ENCODE data around the gene GPRIN1.

GPRIN1 gene

DNA sequence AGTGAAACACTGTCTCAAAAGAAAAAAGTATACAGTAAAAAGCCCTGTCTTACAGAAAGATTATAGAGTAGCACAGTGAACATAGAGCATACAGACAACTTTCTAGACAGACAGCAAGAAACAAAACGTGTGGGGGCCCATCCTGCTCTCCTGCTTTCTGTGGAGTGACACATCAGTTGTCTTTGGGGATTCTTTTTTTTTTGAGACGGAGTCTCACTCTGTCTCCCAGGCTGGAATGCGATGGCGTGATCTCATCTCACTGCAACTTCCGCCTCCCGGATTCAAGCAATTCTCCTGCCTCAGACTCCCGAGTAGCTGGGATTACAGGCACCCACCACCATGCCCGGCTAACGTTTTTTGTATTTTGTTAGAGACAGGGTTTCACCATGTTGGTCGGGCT is 46.0 kb downstream of the GPRIN1 start:
- DNase-seq (ENCODE audit: low spot score), result no peak
- TF ChIP-seq, protein P1, sequence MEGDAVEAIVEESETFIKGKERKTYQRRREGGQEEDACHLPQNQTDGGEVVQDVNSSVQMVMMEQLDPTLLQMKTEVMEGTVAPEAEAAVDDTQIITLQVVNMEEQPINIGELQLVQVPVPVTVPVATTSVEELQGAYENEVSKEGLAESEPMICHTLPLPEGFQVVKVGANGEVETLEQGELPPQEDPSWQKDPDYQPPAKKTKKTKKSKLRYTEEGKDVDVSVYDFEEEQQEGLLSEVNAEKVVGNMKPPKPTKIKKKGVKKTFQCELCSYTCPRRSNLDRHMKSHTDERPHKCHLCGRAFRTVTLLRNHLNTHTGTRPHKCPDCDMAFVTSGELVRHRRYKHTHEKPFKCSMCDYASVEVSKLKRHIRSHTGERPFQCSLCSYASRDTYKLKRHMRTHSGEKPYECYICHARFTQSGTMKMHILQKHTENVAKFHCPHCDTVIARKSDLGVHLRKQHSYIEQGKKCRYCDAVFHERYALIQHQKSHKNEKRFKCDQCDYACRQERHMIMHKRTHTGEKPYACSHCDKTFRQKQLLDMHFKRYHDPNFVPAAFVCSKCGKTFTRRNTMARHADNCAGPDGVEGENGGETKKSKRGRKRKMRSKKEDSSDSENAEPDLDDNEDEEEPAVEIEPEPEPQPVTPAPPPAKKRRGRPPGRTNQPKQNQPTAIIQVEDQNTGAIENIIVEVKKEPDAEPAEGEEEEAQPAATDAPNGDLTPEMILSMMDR (IDR thresholded peaks at IDR 0.05; ENCODE audit: extremely low read depth, missing control alignments), result no peak

DNA sequence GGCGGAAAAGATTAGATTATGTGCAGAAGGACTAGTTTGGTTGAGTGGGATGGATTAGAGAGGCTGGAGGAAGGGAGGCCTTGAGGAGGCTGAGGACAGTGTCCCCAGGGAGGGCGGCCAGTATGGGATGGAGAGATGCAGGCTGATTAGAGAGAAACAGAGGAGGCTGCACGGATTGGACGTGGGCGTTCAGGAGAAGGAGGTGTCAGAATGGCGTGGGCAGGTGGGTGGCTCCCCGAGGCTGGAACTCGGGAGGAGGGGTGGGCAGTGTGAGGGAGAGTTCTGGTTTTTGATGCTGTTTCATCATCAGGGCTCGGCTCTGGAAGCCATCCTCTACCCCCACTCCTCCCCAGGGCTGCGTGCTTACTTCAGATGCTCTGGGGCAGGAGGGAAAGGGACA is 47.8 kb downstream of the GPRIN1 start:
- TF ChIP-seq, protein P1 (IDR thresholded peaks at IDR 0.05; ENCODE audit: extremely low read depth, missing control alignments), result no peak
- no peak for DNase-seq (ENCODE audit: low spot score)

DNA sequence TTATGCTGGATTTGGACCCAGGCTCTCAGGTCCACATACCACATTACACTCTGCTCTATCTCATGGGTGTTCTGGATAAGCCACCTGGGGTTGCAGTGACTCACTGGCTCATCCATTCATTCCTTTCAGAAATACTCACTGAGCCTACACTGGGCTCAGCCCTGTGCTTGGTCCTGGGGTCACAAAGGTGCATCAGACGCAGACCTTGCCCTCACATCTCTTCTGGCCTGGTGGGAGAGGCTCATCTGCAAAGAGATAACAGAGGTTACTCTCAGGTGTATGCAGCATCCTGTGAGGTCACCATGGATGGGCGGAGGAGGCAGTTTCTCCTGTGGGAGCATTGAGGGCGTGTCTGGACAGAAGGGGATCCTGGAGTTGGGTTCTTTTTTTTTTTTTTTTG is 48.7 kb downstream of the GPRIN1 start:
- DNase-seq (ENCODE audit: low spot score), result no peak
- TF ChIP-seq, protein P1 (IDR thresholded peaks at IDR 0.05; ENCODE audit: extremely low read depth, missing control alignments), result no peak

DNA sequence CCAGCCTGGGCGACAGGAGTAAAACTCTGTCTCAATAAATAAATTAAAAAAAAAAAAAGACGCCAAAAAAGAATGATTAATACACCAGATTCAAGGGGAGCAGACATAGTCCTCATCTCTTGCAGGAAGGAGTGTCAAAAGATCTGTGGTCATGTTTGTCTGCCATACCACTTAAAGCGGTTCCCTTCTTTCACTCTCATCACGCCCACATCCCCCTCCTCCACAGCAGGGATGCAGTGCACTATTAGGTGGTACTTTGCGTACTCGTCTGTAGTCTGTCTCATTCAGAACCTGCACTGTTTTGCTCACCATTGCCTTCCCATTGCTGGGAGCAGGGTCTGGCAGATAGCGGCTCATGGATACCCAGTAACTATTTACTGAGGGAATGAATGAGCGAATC is 49.6 kb downstream of the GPRIN1 start:
- TF ChIP-seq, protein P1 (IDR thresholded peaks at IDR 0.05; ENCODE audit: extremely low read depth, missing control alignments), result no peak
- no peak for DNase-seq (ENCODE audit: low spot score)

DNA sequence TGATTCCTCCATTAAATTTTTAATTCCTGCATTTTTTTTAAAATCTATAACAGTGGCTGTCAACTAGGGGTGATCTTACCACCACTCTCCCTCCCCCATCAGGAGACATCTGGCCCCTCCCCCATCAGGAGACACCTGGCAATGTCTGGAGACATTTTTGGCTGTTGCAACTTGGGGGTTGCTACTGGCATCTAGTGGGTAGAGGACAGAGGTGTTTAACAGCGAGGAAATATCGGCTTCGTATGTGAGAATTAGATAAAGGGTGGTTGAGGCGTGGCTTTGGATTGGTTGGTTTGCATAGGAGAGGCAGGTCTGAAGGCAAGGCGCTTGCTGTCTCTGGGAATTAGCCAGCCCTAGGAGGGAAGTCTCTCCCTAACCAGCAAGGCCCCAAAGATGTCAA is 50.3 kb downstream of the GPRIN1 start:
- DNase-seq (ENCODE audit: low spot score), result no peak
- TF ChIP-seq, protein P1 (IDR thresholded peaks at IDR 0.05; ENCODE audit: extremely low read depth, missing control alignments), result no peak

DNA sequence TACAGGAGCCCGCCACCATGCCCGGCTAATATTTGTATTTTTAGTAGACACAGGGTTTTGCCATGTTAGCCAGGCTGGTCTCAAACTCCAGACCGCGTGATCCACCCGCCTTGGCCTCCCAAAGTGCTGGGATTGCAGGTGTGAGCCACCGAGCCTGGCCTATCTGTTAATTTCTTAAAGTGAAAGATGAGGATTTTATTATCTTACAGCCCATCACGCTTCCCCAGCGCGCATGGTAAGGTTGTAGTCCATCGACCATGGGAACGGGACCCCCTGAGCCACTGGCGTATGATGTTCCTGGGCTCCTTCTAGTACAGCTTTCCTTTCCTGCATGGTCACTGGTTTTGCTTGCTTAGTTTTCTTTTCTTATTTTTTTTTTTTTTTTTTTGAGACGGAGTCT is 52.1 kb downstream of the GPRIN1 start:
- TF ChIP-seq, protein P1 (IDR thresholded peaks at IDR 0.05; ENCODE audit: extremely low read depth, missing control alignments), result no peak
- DNase-seq (ENCODE audit: low spot score), result no peak

DNA sequence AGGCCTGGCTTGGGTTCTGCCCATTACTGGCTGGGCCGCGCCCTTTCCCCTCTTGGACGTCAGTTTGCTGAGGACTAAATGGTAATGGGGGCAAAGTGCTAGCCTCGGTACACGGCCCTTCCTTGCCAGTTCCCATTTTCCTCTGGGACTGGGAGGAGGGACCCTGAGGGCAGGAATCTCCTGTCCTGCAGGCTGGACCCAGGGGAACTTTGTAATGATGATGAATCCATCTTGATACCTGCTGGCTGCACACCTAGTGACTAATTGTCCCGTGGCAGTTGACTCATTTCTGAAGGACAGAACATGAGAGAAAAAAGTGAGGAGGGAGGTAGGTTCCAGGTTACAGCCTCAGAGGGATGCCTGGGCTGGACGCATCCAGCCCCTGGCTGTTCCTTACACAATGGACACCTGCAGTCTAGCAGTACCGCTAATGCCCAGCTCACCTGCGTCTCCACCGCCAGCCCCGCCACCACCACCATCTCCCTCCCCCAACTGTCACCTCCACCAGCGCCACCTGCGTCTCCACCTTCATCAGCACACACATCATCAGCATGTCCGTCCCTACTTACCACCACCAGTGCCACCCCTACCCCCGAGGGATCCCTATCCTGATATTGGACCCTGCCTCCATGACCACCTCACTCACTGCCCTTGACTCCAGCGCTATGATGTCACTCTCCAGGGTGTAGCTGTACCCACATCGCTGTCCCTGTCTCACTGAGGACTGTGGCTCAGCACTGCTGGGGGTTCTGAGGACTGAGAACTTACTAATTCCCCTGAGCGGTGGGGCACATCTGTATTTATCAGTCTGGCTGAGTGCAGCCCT is 56.5 kb downstream of the GPRIN1 start:
- TF ChIP-seq, protein P1 (IDR thresholded peaks at IDR 0.05; ENCODE audit: extremely low read depth, missing control alignments), result no peak
- DNase-seq (ENCODE audit: low spot score), result no peak

Data from GM20000 (cell line).